Uterus (tissue), 2 donors: ENCODE measurements around the gene RNF17.

Source experiments
- POLR2A ChIP-seq, 2 donors: fragments of 450-650 bp; IDR thresholded peaks; one replicate each; pipeline ENCODE4 v1.6.1; 2016; ENCODE audit warnings: antibody characterized with exemption in 2 of 2, mild to moderate bottlenecking in 1 of 2, moderate library complexity in 1 of 2
- TF ChIP-seq, protein P1 (sequence below), 4 experiments: fragments of 200-600 bp in 2 of 4; fragments of 450-650 bp in 2 of 4; sonication (generic) in 2 of 4; IDR thresholded peaks; one replicate each; pipeline ENCODE4 v1.5.1; 2016 to 2019; ENCODE audit warnings: antibody characterized with exemption in 4 of 4, mild to moderate bottlenecking in 2 of 4, moderate library complexity in 1 of 4

DNA sequence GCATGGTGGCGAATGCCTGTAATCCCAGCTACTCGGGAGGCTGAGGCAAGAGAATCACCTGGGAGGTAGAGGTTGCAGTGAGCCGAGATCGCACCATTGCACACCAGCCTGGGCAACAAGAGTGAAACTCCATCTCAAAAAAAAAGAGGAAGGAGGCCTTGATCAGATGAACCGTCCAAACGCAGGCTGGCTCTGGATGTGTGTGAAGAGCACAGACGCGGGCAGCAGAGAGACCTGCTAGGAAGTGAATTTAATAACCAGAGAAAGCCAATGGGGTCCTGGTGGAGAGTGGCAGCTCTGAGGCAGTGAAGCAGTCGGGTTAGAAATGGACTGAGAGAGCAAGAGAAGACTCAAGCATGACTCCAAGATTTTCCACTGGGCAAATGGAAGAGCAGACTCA lies 136.5 kb downstream of the RNF17 start:
- TF ChIP-seq POLR2A (IDR thresholded peaks at IDR 0.05): no peak
- TF ChIP-seq, protein P1, sequence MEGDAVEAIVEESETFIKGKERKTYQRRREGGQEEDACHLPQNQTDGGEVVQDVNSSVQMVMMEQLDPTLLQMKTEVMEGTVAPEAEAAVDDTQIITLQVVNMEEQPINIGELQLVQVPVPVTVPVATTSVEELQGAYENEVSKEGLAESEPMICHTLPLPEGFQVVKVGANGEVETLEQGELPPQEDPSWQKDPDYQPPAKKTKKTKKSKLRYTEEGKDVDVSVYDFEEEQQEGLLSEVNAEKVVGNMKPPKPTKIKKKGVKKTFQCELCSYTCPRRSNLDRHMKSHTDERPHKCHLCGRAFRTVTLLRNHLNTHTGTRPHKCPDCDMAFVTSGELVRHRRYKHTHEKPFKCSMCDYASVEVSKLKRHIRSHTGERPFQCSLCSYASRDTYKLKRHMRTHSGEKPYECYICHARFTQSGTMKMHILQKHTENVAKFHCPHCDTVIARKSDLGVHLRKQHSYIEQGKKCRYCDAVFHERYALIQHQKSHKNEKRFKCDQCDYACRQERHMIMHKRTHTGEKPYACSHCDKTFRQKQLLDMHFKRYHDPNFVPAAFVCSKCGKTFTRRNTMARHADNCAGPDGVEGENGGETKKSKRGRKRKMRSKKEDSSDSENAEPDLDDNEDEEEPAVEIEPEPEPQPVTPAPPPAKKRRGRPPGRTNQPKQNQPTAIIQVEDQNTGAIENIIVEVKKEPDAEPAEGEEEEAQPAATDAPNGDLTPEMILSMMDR (IDR thresholded peaks at IDR 0.05): no peak
